BJ (cell line): ENCODE data around the gene STEAP3. TPM values are rescaled to one million over a fixed set of nuclear protein-coding genes. Genes with fewer than 3 reads are reported as not detected.

Experiments
- CTCF ChIA-PET: fragments of 350-600 bp; formaldehyde crosslinking; extraction: SDS; loops from one replicate; lab custom pipeline; 2021; ENCODE audit warnings: antibody characterized with exemption, inconsistent platforms; lab: Yijun Ruan, JAX
- POLR2A ChIA-PET: fragments of 300-600 bp; sonication (Branson Sonifier 250); formaldehyde crosslinking; extraction: SDS; loops from one replicate; lab custom pipeline; 2021; ENCODE audit warnings: antibody characterized with exemption; lab: Charles Lee
- DNase-seq: peaks from one replicate; pipeline ENCODE4 v3.0.0-alpha.2; 2011; ENCODE audit warnings: low read depth
- H3K27me3 ChIP-seq: 2 replicates; pipeline ENCODE4 v1.6.0; 2011; ENCODE audit warnings: low read length; ENCODE audit not compliant: control insufficient read depth, insufficient read depth
- H3K36me3 ChIP-seq: 2 replicates; pipeline ENCODE4 v1.5.1; 2011; ENCODE audit warnings: low read length; ENCODE audit not compliant: control insufficient read depth, insufficient read depth
- H3K4me3 ChIP-seq: 2 replicates; pipeline ENCODE4 v1.5.1; 2011; ENCODE audit warnings: low read depth, mild to moderate bottlenecking, control low read depth, low read length
- CTCF ChIP-seq: IDR thresholded peaks from 2 replicates; pipeline ENCODE4 v1.5.1; 2011; ENCODE audit warnings: low read depth, mild to moderate bottlenecking, control low read depth, inconsistent platforms, low read length, moderate library complexity; ENCODE audit not compliant: insufficient read depth
- polyA plus RNA-seq: library from polyadenylated mRNA; depleted of rRNA; stranded (reverse); fragments of >200 nt; gene quantifications from 2 replicates; pipeline ENCODE4 v1.2.3, GENCODE V29; 2011

The STEAP3 gene
- polyA plus RNA-seq, 1 experiment: 13.9 TPM

GRCh38 chr2:119197529-119198239, 25.9 kb upstream of the STEAP3 start:
- ChIA-PET POLR2A (no interaction called here), CTCF (interaction anchor here (0.9 kb wide), 1 partner anchor 22 kb away, joined by 4 read pairs; no protein-coding TSS in a partner anchor)
- Histone ChIP-seq H3K36me3 (no peaks in the 10 kb centered on the region), H3K4me3 (no peak overlapping the region), H3K27me3 (peaks cover 6% of the 10 kb centered on the region; the same call in 1 of the 2 replicates)
- no peak for DNase-seq
- no peak for TF ChIP-seq CTCF

GRCh38 chr2:119198240-119198840, 25.3 kb upstream of the STEAP3 start:
- no peak for DNase-seq
- no peak overlapping the region for H3K4me3 ChIP-seq
- no peak for TF ChIP-seq CTCF
- ChIA-PET CTCF (interaction anchor here (0.9 kb wide), 1 partner anchor 23 kb away, joined by 4 read pairs; no protein-coding TSS in a partner anchor), POLR2A (no interaction called here)
- H3K36me3 ChIP-seq: no peaks in the 10 kb centered on the region
- H3K27me3 ChIP-seq: peaks cover 6% of the 10 kb centered on the region; the same call in 1 of the 2 replicates

GRCh38 chr2:119201815-119202214, 21.8 kb upstream of the STEAP3 start:
- no peak for TF ChIP-seq CTCF
- DNase-seq: no peak
- ChIA-PET CTCF (interaction anchor here (1.3 kb wide), 1 partner anchor 63 kb away, joined by 4 read pairs; no protein-coding TSS in a partner anchor), POLR2A (no interaction called here)
- Histone ChIP-seq H3K4me3 (no peak overlapping the region), H3K27me3 (peaks cover 6% of the 10 kb centered on the region; the same call in 1 of the 2 replicates), H3K36me3 (no peaks in the 10 kb centered on the region)

- POLR2A ChIA-PET: no interaction called here
- TF ChIP-seq CTCF: no peak
- H3K27me3 ChIP-seq: peaks cover 4% of the 10 kb centered on the region; the same call in 1 of the 2 replicates
- H3K36me3 ChIP-seq: no peaks in the 10 kb centered on the region
- no peak for DNase-seq
- CTCF ChIA-PET: interaction anchor here (0.9 to 1.3 kb wide), 2 partner anchors 24 to 62 kb away, joined by 3 to 4 read pairs; no protein-coding TSS in a partner anchor
- no peak overlapping the region for H3K4me3 ChIP-seq
Measured at GRCh38 chr2:119202610-119203310, 20.9 kb upstream of the STEAP3 start.

- H3K4me3 ChIP-seq: no peak overlapping the region
- no peak for DNase-seq
- H3K36me3 ChIP-seq: no peaks in the 10 kb centered on the region
- POLR2A ChIA-PET: no interaction called here
- TF ChIP-seq CTCF: no peak
- peaks cover 4% of the 10 kb centered on the region; the same call in 1 of the 2 replicates for H3K27me3 ChIP-seq
- CTCF ChIA-PET: no interaction called here
Measured at GRCh38 chr2:119204525-119204924, 19.1 kb upstream of the STEAP3 start.
